NT2/D1 (cell line): ENCODE results near the gene ARSG.

Experiments
- DNase-seq: peaks from one replicate; pipeline ENCODE4 v3.0.0-alpha.2; 2011; ENCODE audit warnings: low read depth, low spot score
- H3K27me3 ChIP-seq: 2 replicates; pipeline ENCODE4 v1.6.0; 2011; ENCODE audit warnings: mild to moderate bottlenecking; ENCODE audit not compliant: insufficient read length, insufficient read depth
- H3K36me3 ChIP-seq: 2 replicates; pipeline ENCODE4 v1.6.1; 2011; ENCODE audit warnings: mild to moderate bottlenecking, low read length, mixed read lengths; ENCODE audit not compliant: insufficient read depth, insufficient read length
- H3K4me1 ChIP-seq: 2 replicates; pipeline ENCODE4 v1.5.1; 2011; ENCODE audit not compliant: insufficient read depth, insufficient read length
- H3K4me3 ChIP-seq: 2 replicates; pipeline ENCODE4 v1.5.1; 2011; ENCODE audit warnings: low read depth; ENCODE audit not compliant: insufficient read length
- H3K9ac ChIP-seq: 2 replicates; pipeline ENCODE4 v1.6.0; 2011; ENCODE audit warnings: low read depth; ENCODE audit not compliant: insufficient read length
- H3K9me3 ChIP-seq: 2 replicates; pipeline ENCODE4 v1.5.1; 2011; ENCODE audit warnings: mild to moderate bottlenecking, low read length; ENCODE audit not compliant: insufficient read depth
- SUZ12 ChIP-seq: IDR thresholded peaks from 2 replicates; pipeline ENCODE4 v1.6.1; 2011; ENCODE audit not compliant: insufficient read length, insufficient read depth; ENCODE audit errors: extremely low read depth
- YY1 ChIP-seq: IDR thresholded peaks from 2 replicates; pipeline ENCODE4 v1.6.1; 2011; ENCODE audit not compliant: insufficient read length, insufficient read depth
- ZNF274 ChIP-seq: IDR thresholded peaks from 2 replicates; pipeline ENCODE4 v1.6.1; 2011; ENCODE audit warnings: mild to moderate bottlenecking, low read depth, low read length

Gene ARSG

DNA sequence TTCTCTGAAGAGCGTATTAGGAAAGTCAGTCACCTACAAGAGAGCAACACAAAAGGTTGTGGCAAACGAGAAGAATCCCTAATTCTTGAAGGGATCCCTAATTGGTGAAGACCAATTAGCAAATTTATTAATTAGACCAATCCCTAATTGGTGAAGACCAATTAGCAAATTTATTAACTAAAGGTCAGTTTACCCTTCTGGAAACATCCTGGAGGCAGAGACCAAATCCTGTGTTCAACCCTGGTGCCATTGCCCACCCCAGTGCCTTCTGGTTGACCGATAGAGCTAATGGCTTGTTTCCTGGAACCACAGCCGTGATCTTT lies 91.8 kb downstream of the ARSG start:
- no peak overlapping the region for H3K4me3 ChIP-seq
- peaks cover 4% of the 10 kb centered on the region for H3K4me1 ChIP-seq
- no peak for DNase-seq
- TF ChIP-seq ZNF274 = no peak
- TF ChIP-seq YY1 = no peak
- TF ChIP-seq SUZ12 = no peak
- H3K9ac ChIP-seq = no peak overlapping the region
- no peaks in the 10 kb centered on the region for H3K9me3 ChIP-seq
- no peaks in the 10 kb centered on the region for H3K36me3 ChIP-seq
- no peaks in the 10 kb centered on the region for H3K27me3 ChIP-seq

DNA sequence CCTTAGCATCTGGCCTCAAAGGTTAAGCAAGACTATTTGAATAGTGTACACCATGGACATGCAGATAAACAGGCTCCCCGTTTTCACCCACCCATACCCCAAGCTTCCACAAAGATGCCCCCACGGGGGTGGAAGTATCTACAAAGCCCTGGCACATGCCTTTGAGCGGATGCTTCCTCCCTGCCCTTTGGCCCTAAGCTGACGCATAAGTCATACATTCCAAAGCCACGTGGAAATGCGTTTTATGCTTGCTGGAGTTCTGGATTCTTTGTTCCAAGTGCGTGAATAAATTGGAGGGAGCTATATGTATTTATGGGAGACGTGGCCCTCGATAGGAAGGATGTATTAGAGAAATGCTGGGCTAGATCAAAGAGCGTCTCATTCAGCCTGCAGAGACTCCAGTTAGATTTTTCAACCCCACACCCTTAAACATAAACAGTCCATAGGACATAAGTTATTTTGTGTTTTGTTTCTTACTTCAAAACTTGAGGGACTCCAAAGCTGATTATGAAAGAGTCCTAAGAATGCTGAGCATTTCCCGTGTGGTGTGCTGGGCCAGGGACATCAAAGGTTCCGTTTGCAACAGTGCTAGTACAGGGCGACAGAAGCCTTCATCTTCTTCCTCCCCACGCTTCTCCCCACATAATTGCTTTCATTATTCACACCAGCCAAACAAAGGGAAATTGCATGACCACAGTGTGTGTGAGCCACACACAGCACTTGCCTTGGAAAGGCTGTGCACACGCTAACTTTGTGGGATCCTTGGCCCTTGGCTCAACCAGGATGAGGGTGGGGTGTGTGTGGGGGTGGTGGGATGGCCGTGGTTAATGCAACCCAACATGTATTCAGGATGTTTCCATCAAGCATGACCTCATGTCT lies 92.4 kb downstream of the ARSG start:
- Histone ChIP-seq H3K36me3 (no peaks in the 10 kb centered on the region), H3K9ac (no peak overlapping the region), H3K27me3 (no peaks in the 10 kb centered on the region), H3K4me1 (peaks cover 2% of the 10 kb centered on the region), H3K4me3 (no peak overlapping the region), H3K9me3 (no peaks in the 10 kb centered on the region)
- TF ChIP-seq YY1 (no peak), SUZ12 (no peak), ZNF274 (no peak)
- DNase-seq = no peak

DNA sequence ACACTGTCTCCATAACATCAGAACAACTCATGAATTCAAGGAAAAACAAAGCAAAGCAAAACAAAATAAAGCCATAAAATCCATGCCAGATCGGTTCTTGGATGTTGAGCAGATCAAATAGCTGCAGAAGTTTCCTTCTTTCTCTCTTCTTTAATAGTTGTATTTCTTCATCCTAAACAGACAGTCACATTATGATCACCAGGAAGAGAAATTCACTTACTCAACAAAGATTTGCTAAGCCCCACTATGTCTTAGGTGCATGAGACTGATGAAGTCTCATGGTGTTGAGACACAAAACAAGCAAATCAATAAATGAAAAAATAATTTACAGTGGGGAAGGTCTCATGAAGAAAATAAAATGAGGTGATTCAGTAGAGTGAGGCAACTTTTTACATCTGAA lies 93.2 kb downstream of the ARSG start:
- H3K4me1 ChIP-seq = peaks cover 2% of the 10 kb centered on the region
- no peaks in the 10 kb centered on the region for H3K36me3 ChIP-seq
- no peaks in the 10 kb centered on the region for H3K9me3 ChIP-seq
- TF ChIP-seq SUZ12 (no peak), ZNF274 (no peak), YY1 (no peak)
- no peaks in the 10 kb centered on the region for H3K27me3 ChIP-seq
- no peak for DNase-seq
- no peak overlapping the region for H3K9ac ChIP-seq
- no peak overlapping the region for H3K4me3 ChIP-seq

DNA sequence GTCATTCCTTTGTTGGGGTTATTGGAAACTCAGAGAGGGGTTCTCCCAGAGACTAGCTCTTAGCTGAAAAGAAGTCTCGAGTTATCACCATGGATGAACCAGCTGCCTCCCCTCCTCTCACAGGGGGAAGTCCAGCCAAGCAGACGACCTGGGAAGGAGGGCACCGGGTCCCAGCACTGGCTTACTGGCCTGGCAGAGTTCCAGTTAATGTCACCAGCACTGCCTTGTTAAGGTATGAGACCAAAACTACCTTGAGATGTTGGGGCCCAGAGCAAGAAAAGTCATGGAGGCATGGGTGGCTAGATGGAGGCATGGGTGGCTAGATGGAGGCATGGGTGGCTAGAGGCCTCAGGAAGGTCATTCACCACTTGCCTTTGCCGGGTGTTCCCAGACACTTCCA lies 93.6 kb downstream of the ARSG start:
- Histone ChIP-seq H3K36me3 (no peaks in the 10 kb centered on the region), H3K4me3 (no peak overlapping the region), H3K9ac (no peak overlapping the region), H3K4me1 (peaks cover 2% of the 10 kb centered on the region), H3K9me3 (no peaks in the 10 kb centered on the region), H3K27me3 (no peaks in the 10 kb centered on the region)
- DNase-seq = no peak
- no peak for TF ChIP-seq ZNF274
- TF ChIP-seq YY1 = no peak
- TF ChIP-seq SUZ12 = no peak

DNA sequence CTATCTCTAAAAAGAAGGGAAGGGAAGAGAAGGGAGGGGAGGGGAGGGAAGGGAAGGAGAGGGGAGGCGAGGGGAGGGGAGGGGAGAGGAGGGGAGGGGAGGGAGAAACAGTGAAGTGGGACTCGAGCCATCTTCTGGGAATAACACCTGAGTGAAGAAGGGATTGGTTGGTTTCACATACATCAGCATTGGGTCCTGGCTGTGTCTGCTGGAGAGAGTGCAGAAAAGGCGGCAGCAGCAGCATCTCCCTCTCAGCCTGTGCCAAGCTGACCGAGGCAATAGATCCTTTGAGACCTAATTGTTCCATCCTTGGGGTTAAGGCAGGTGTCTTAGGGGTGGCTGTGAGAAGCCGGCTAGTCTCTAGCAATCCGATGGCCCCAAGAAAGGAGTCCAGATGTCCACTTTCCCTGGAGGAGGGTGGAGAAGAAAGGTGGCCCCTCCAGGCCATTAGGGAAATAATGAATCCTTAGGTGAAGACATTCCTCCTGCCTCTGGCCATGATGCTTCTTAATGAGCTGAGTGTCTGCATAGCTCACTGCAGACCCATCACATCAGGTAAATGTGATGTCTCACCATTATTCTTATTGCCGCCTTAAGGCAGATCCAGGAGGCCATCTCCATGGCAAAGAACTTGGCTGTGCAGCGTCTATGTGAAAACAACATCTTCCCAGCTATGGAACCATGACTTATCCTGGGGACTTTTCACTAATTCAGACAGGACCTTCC lies 94.4 kb downstream of the ARSG start:
- Histone ChIP-seq H3K9me3 (no peaks in the 10 kb centered on the region), H3K36me3 (no peaks in the 10 kb centered on the region), H3K4me1 (peaks cover 2% of the 10 kb centered on the region)

DNA sequence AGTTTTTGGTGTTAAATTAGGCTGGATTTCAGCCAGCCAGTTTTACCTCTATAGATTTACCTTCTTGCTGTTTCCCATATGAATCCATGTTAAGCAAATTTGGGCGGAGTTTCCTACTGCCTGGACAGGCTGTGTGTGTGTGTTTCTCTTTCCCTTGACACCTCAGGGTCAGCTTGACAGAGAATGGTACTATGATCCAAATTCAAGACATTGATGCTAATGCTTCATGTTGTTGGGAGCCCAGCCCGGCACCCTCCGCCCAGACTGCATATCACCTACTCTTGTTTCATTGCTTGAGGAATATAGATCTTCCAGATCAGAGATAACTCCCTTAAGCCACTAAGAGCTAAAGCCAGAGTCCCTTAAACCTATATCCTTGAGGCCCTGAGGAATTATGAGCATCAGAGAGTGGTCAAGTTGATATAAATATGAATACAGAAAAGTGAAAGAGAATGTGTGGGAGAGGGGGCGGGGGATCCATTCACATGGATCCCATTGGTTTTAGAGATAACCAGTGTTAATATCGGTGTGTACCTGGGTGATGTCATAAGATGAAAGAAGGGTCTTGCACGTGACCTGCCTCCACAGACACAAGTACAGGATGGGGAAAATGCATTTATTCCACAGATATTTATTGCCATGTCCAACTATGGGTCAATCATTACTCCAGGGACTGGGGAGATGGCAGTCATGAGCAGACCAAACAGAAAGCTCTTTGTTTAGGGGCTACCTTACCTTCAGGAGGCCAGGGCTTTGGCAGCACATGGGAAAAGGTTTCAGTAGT lies 96.3 kb downstream of the ARSG start:
- Histone ChIP-seq H3K9me3 (no peaks in the 10 kb centered on the region), H3K27me3 (no peaks in the 10 kb centered on the region), H3K4me1 (peaks cover 2% of the 10 kb centered on the region), H3K36me3 (no peaks in the 10 kb centered on the region), H3K4me3 (no peak overlapping the region), H3K9ac (no peak overlapping the region)
- DNase-seq = no peak
- TF ChIP-seq ZNF274 = no peak
- TF ChIP-seq SUZ12 = no peak
- no peak for TF ChIP-seq YY1

More for the DNA sequence above, 94.4 kb downstream of the ARSG start:
- no peaks in the 10 kb centered on the region for H3K27me3 ChIP-seq
- TF ChIP-seq SUZ12 = no peak
- no peak overlapping the region for H3K9ac ChIP-seq
- DNase-seq = no peak
- H3K4me3 ChIP-seq = no peak overlapping the region

DNA sequence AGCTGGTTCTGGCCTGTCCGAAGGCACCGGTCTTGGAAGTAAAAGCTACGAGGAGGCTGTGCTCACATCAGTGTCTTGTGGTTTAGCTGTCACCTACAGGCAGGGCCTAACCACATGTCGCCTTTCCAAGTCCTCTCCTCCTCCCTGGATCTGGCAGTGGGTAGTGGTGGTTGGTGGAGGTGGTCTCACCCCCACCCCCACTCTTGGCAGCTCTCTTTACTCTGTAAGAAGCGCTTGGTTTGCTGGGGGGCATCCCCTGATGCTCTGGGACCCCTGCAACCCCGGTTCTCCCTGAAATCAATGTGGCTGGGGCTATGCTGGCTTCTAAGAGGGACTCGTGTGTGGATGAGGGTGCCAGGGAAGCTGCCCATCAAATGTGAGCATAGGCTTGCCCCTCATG lies 97.7 kb downstream of the ARSG start:
- no peak for DNase-seq
- Histone ChIP-seq H3K9ac (no peak overlapping the region), H3K36me3 (no peaks in the 10 kb centered on the region), H3K27me3 (no peaks in the 10 kb centered on the region), H3K4me1 (peaks cover 2% of the 10 kb centered on the region), H3K4me3 (no peak overlapping the region), H3K9me3 (no peaks in the 10 kb centered on the region)
- TF ChIP-seq SUZ12 = no peak
- TF ChIP-seq YY1 = no peak
- TF ChIP-seq ZNF274 = no peak
